Esophagus squamous epithelium (tissue), 5 donors: ENCODE data around the gene SSB. TPM values are rescaled to one million over a fixed set of nuclear protein-coding genes. Genes with fewer than 3 reads are reported as not detected.
"Not testable (repeated sequence)": the region's sequence is repeated elsewhere in the genome, so short reads cannot be mapped to it uniquely, and the experiment has no call there.

Source experiments
- DNase-seq: peaks from one replicate; lab custom pipeline; 2025; lab: John Stamatoyannopoulos, UW
- H3K27ac ChIP-seq, 4 donors: fragments of 200-600 bp; sonication (generic); one replicate each; pipeline ENCODE4 v1.5.1; 2016 to 2019; ENCODE audit warnings: mild to moderate bottlenecking in 1 of 4
- H3K27me3 ChIP-seq, 4 donors: fragments of 200-600 bp; sonication (generic); 1 replicate in 3 of 4; 2 replicates in 1 of 4; pipeline versions ENCODE4 v1.5.1 to v1.6.0; 2017 to 2021; ENCODE audit warnings: antibody characterized with exemption in 1 of 4
- H3K36me3 ChIP-seq, 3 donors: fragments of 200-600 bp; sonication (generic); one replicate each; pipeline ENCODE4 v1.5.1; 2016 to 2019
- H3K4me1 ChIP-seq, 3 donors: fragments of 200-600 bp; sonication (generic); one replicate each; pipeline ENCODE4 v1.5.1; 2017 to 2019
- H3K4me3 ChIP-seq, 4 donors: fragments of 200-600 bp; sonication (generic); 1 replicate in 3 of 4; 2 replicates in 1 of 4; pipeline ENCODE4 v1.5.1; 2016 to 2019; ENCODE audit warnings: mild to moderate bottlenecking in 2 of 4, moderate library complexity in 1 of 4
- H3K9me3 ChIP-seq, 3 donors: fragments of 200-600 bp; sonication (generic); one replicate each; pipeline ENCODE4 v1.5.1; 2016 to 2019
- CTCF ChIP-seq, 6 experiments: fragments of 450-650 bp in 4 of 6; fragments of 200-600 bp in 2 of 6; sonication (generic) in 2 of 6; IDR thresholded peaks; one replicate each; pipeline ENCODE4 v1.5.1; 2016 to 2019; ENCODE audit warnings: antibody characterized with exemption in 6 of 6, mild to moderate bottlenecking in 4 of 6, moderate library complexity in 4 of 6
- POLR2A ChIP-seq, 4 donors: fragments of 450-650 bp; IDR thresholded peaks; one replicate each; pipeline ENCODE4 v1.6.1; 2017; ENCODE audit warnings: antibody characterized with exemption in 4 of 4, mild to moderate bottlenecking in 4 of 4, moderate library complexity in 3 of 4
- WGBS, 2 donors: methylation state at CpG; one replicate each; pipeline ENCODE4 v1.1.5; 2018; 5-methylcytosine and 5-hydroxymethylcytosine counted together
- intact Hi-C: fragments of 100-400 bp; cut with DNase I; formaldehyde crosslinking; loops from one replicate; pipeline ENCODE4 v1.15.0; 2022
- total RNA-seq, 4 donors: library from RNA; depleted of rRNA; stranded (reverse); fragments of >200 nt; gene quantifications; one replicate each; pipeline ENCODE4 v1.1.0, GENCODE V29; 2016
- donor health status: DM: yes; HTN: yes; CAD: no.

The SSB gene
- total RNA-seq, 4 donors from 2014 or later = 36.2 to 82.6 (median 50.6) TPM

DNA sequence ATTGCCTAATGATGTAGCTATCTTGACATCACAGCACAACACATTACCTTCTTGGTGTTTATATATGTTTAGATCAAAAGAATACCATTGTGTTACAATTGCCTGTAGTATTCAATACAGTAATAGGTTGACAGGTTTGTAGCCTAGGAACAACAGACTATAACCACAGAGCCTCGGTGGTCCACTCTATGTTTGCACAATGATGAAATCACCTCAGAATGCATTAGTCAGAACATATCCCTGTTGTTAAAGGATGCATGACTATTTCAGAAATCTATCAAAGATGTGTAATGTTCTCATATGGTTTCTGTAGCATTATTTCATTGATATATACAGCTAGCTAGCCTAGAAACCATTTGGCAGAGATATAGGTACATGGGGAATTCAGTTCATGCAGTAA is 17.2 kb downstream of the SSB start:
- peaks cover 0 to 28% (median 0%) of the 10 kb centered on the region in 3 donors for H3K4me1 ChIP-seq
- 26 to 47% methylated on average over 1 of the region's 1 CpG for WGBS, 2 donors
- DNase-seq = no peak
- TF ChIP-seq POLR2A (IDR thresholded peaks at IDR 0.05) (no peak), CTCF (IDR thresholded peaks at IDR 0.05) (no peak)
- intact Hi-C loops = no loop called here
- H3K36me3 ChIP-seq = peaks cover 0 to 93% (median 10%) of the 10 kb centered on the region in 3 donors
- no peak overlapping the region for H3K27ac ChIP-seq
- no peaks in the 10 kb centered on the region for H3K9me3 ChIP-seq
- H3K4me3 ChIP-seq = no peak overlapping the region
- no peaks in the 10 kb centered on the region for H3K27me3 ChIP-seq

GRCh38 chr2:169816961-169817360 is 18.3 kb downstream of the SSB start:
- intact Hi-C loops, H3K27me3 ChIP-seq, H3K9me3 ChIP-seq, DNase-seq, H3K4me3 ChIP-seq, H3K27ac ChIP-seq: not testable (repeated sequence)
- H3K4me1 ChIP-seq = peaks cover 0 to 36% (median 0%) of the 10 kb centered on the region in 3 donors
- peaks cover 0 to 93% (median 10%) of the 10 kb centered on the region in 3 donors for H3K36me3 ChIP-seq

- Histone ChIP-seq H3K36me3 (peaks cover 0 to 89% (median 10%) of the 10 kb centered on the region in 3 donors), H3K4me1 (peaks cover 0 to 41% (median 2%) of the 10 kb centered on the region in 3 donors)
- H3K9me3 ChIP-seq, DNase-seq, intact Hi-C loops, H3K4me3 ChIP-seq, H3K27me3 ChIP-seq, H3K27ac ChIP-seq: not testable (repeated sequence)
- 86 to 95% methylated on average over 6 of the region's 6 CpGs for WGBS, 2 donors
Measured at GRCh38 chr2:169817369-169817768, 18.7 kb downstream of the SSB start.

- no peak overlapping the region for H3K27ac ChIP-seq
- H3K27me3 ChIP-seq = no peaks in the 10 kb centered on the region
- peaks cover under 1 to 49% (median 10%) of the 10 kb centered on the region in 3 donors for H3K4me1 ChIP-seq
- DNase-seq = no peak
- no peaks in the 10 kb centered on the region for H3K9me3 ChIP-seq
- TF ChIP-seq POLR2A (IDR thresholded peaks at IDR 0.05) (no peak), CTCF (IDR thresholded peaks at IDR 0.05) (no peak)
- intact Hi-C loops = no loop called here
- H3K36me3 ChIP-seq = peaks cover 0 to 80% (median 10%) of the 10 kb centered on the region in 3 donors
- no peak overlapping the region for H3K4me3 ChIP-seq
Measured at GRCh38 chr2:169818241-169818640, 19.6 kb downstream of the SSB start.

GRCh38 chr2:169819106-169819505 is 20.4 kb downstream of the SSB start:
- DNase-seq = no peak
- Histone ChIP-seq H3K36me3 (peaks cover 0 to 72% (median 10%) of the 10 kb centered on the region in 3 donors), H3K4me1 (peaks cover 8 to 58% (median 18%) of the 10 kb centered on the region in 3 donors), H3K9me3 (no peaks in the 10 kb centered on the region), H3K27me3 (no peaks in the 10 kb centered on the region), H3K4me3 (no peak overlapping the region), H3K27ac (no peak overlapping the region)
- TF ChIP-seq CTCF (IDR thresholded peaks at IDR 0.05) = no peak
- TF ChIP-seq POLR2A (IDR thresholded peaks at IDR 0.05) = no peak
- intact Hi-C loops = no loop called here
- 40 to 63% methylated on average over 1 of the region's 1 CpG for WGBS, 2 donors

- not testable (repeated sequence) for H3K4me3 ChIP-seq, DNase-seq, H3K9me3 ChIP-seq, H3K27me3 ChIP-seq, H3K27ac ChIP-seq
- intact Hi-C loops = loop anchor here (10.0 kb wide), 1 partner anchor 105 kb away; no protein-coding TSS in a partner anchor
- WGBS, 2 donors = 49 to 53% methylated on average over 5 to 7 of the region's 7 CpGs
- Histone ChIP-seq H3K36me3 (peaks cover 0 to 62% (median 6%) of the 10 kb centered on the region in 3 donors), H3K4me1 (peaks cover 8 to 64% (median 18%) of the 10 kb centered on the region in 3 donors)
Measured at GRCh38 chr2:169820101-169820500, 21.4 kb downstream of the SSB start.

DNA sequence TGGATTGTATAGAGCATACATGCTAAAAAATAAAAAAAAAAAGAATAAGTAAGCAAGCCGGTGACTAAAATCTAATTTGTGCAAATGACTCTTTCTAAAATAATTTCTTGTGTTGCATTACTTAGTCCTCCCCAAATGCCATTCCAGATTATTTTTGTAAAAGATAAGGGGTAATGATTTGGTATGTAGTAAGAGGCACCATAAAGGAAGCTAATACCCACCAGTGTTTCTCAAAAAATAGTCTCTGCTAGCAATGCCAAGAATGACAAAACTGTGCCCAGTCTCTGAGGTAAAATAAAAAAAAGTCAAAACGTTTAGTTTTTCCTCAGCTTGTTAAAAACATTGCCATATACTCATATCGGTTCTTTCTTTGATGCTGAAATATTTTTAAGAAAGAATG is 23.4 kb downstream of the SSB start:
- WGBS, 2 donors = 62% methylated on average over 3 of the region's 3 CpGs
- peaks cover 11 to 72% (median 18%) of the 10 kb centered on the region in 3 donors for H3K4me1 ChIP-seq

More for the DNA sequence above, 23.4 kb downstream of the SSB start:
- intact Hi-C loops = loop anchor here (10.0 kb wide), 1 partner anchor 103 kb away; no protein-coding TSS in a partner anchor
- no peak for DNase-seq
- Histone ChIP-seq H3K27me3 (no peaks in the 10 kb centered on the region), H3K9me3 (no peaks in the 10 kb centered on the region), H3K27ac (no peak overlapping the region), H3K4me3 (no peak overlapping the region), H3K36me3 (peaks cover 0 to 42% (median 3%) of the 10 kb centered on the region in 3 donors)
- TF ChIP-seq CTCF (IDR thresholded peaks at IDR 0.05) = no peak
- no peak for TF ChIP-seq POLR2A (IDR thresholded peaks at IDR 0.05)
